Measurements from ENCODE around the gene EIF4G3.
"Not testable (repeated sequence)": the region's sequence is repeated elsewhere in the genome, so short reads cannot be mapped to it uniquely, and the experiment has no call there.

Gene EIF4G3

DNA sequence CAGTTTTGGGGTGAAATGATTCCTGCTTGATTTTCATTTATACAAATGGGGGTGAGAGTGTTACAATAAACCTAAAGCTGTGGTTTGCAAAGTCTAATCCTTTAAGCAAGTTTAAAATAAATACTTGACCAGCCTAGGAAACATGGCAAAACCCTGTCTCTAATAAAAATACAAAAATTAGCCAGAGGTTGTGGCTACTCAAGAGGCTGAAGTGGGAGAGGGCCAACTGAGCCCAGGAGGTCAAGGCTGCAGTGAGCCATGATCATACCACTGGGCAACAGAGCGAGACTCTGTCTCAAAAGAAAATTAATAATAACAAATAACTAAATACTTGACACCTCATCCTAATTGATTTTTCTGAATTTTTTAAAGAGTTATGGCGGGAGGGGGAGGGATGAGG is 110.8 kb downstream of the EIF4G3 start:
- DNase-seq (ENCODE audit: low spot score) = no peak

DNA sequence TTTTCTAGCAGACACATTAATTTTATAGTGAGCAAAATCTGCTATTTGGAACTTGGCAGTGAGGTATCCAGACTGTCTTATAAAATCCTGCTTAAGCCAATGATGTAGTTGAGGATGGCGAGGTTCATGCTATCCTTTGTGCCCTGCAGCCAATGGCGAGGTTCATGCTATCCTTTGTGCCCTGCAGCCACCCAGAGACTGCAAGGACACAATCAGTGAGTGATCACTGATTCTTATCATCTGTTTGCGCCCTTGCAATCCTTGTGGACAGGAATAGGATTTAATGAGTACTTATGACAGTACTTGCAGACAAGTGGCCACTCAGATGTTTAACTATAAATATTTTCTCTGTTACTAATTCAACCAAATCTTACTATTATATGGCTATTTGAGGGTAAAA is 112.6 kb downstream of the EIF4G3 start:
- DNase-seq (ENCODE audit: low spot score) = no peak

DNA sequence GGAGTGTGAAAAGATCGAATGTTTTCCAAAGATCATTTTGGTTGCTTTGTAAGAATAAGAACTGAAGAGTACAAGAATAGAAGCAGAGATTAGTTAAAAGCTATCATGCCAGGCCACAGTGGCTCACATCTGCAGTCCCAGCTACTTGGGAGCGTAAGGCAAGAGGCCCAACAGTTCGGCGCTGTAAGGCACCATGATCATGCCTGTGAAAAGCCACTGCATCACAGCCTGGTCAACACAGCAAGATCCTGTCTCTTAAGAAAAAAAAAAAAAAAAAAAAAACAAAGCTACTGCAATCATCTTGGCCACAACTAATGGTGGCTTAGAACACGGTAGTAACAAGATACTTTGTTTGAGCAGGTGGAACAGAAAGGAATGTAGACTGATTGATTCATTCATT is 116.2 kb downstream of the EIF4G3 start:
- DNase-seq (ENCODE audit: low spot score) = no peak

DNA sequence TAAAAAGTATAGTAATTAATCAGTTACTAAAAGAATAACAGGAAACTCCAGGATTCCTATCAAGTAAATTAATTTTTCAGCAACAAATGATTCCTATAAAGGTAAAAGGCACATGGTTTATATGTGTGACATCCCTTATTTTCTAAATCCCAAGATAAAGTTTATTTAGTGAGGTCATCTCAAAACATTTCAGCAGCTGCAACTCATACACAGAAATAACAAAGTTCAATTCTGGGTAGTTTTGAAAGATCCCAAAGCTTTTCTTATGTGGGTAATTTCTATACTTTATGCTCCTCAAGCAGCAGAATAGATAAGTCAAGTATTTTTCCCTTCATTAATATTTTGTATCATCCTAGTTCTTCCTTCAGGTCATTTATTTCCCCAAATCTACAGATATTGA is 117.7 kb downstream of the EIF4G3 start:
- DNase-seq (ENCODE audit: low spot score) = no peak

DNA sequence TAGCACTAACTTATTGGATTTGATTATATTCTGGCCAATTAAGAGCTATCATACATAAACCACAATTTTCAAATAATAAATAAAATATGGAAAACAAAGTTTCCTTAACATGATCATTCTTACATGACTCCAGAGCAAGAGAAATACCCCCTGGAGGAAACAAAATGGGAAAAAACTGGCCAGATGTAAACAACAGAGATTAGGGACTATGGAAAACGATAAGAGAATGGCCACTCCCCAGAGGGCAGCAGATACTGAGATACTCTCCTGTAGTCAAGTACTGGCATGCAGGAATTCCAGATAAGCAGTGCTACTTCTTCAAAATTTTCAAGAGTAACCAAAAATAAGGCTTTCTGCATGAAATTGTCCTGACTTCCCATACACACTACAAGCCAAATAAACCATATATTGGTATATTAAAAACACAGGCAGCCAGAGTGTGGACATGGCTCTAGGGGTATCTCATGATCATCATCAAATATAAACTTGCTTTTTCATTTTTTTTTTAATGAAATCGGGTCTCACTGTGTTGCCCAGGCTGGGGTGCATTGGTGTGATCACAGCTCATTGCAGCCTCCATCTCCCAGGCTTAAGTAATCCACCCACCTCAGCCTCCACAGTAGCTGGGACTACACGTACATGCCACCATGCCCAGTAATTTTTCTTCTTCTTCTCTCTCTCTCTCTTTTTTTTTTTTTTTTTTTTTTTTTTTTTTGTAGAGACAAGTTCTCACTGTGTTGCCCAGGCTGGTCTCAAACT is 118.5 kb downstream of the EIF4G3 start:
- no peak for DNase-seq (ENCODE audit: low spot score)

DNA sequence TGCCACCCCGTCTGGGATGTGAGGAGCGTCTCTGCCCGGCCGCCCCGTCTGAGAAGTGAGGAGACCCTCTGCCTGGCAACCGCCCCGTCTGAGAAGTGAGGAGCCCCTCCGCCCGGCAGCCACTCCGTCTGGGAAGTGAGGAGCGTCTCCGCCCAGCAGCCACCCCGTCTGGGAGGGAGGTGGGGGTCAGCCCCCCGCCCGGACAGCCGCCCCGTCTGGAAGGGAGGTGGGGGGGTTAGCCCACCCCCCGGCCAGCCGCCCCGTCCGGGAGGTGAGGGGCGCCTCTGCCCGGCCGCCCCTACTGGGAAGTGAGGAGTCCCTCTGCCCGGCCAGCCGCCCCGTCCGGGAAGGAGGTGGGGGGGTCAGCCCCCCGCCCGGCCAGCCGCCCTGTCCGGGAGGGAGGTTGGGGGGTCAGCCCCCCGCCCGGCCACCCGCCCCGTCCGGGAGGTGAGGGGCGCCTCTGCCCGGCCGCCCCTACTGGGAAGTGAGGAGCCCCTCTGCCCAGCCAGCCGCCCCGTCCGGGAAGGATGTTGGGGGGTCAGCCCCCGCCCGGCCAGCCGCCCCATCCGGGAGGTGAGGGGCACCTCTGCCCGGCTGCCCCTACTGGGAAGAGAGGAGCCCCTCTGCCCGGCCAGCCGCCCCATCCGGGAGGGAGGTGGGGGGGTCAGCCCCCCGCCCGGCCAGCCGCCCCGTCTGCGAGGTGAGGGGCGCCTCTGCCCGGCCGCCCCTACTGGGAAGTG is 123.3 kb downstream of the EIF4G3 start:
- DNase-seq (ENCODE audit: low spot score) = not testable (repeated sequence)

DNA sequence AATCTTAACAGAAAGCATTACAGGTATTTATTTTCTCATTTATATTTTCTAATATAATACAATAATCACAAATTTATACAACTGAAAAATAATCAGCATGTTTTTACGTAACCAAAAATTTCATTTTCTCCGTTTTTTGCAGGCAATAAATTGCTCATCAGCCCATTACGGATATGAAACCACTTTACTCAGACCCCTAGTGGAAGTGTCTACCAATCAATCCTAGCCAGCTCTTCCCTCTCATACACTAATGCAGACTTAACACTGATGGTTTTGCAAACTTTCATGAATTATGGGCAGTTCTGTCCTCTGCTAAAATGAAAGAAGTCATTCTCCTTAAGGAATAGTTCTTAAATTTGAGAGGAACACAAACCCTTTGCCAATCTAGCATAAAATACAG is 124.7 kb downstream of the EIF4G3 start:
- no peak for DNase-seq (ENCODE audit: low spot score)

DNA sequence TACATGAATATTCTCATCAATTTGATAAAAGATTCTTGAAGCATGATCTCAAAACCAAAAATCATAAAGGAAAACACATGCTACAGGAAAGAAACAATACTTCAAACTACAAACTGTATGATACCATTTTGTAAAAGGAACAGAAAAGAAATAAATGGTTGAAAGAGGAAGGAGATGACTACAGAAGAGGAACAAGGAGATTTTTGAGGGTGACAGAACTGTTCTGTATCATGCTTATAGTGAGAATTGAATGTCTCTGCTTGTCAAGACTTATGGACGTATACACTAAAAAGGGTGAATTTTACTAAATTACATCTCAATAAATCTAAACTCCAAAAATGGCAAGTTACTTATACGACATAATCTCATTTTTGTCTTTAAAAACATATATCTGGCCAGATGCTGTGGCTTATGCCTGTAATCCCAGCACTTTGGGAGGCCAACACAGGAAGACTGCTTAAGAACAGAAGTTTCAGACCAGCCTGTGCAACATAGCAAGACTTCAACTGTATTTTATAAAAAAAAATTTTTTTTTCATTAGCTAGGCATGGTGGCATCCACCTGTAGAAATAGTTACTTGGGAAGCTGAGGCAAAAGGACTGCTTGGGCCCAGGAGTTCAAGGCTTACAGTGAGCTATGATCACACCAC is 125.4 kb downstream of the EIF4G3 start:
- DNase-seq (ENCODE audit: low spot score) = no peak

DNA sequence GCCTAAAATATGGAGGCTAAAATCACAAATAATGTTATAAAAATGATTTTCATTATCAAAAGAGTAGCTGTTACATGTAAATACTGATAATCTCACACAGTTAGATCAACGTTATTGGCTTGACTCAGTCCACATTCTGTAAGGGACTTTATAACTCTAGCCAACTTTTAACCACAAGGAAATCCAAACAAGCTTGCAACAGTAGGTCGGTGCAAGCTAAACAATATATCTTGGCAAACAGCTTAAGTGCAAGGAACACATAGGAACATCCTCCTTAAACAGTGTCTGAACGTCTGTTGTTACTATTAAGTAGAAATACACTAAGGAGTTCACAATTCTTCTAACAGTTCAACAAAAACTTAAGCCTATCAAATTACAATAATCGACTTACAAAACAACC is 126.7 kb downstream of the EIF4G3 start:
- no peak for DNase-seq (ENCODE audit: low spot score)

DNA sequence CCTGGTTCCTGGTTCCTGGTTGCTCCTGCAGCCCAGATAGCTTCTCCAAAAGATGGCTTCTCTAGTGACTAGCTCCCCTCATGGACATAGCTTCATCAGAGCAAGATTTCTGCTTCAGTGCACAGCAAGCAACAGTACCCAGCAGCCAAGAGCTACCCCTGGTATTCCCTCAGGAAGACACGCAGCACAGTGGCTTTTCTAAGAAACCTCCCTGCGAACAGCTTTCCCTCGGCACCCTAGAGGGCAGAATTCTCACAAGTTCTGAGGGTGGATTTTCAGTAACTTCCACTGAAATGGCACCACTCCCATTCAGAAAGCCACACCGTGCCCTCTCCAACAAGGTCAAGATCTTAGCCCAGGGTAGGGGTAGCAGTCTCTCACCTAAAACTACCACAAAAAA is 128.2 kb downstream of the EIF4G3 start:
- no peak for DNase-seq (ENCODE audit: low spot score)

DNA sequence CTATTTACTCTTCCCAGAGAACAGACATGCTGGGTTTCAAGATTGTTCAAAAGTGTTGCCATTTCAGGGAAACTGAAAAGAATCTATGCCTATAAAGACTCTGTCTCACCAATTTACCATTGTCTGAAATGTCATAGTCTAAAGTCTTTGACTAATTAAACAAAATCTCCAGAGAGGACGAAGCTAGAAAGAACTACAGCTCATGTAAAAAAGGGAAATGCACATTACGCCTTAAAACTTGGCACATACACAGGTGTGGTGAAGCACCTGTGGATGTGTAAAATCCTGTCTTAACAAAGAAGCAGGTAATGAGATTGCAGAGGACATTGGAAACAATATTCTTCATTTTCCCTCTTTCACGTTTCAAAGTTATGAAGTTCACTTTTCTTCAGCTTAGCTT is 130.6 kb downstream of the EIF4G3 start:
- DNase-seq (ENCODE audit: low spot score) = no peak

DNA sequence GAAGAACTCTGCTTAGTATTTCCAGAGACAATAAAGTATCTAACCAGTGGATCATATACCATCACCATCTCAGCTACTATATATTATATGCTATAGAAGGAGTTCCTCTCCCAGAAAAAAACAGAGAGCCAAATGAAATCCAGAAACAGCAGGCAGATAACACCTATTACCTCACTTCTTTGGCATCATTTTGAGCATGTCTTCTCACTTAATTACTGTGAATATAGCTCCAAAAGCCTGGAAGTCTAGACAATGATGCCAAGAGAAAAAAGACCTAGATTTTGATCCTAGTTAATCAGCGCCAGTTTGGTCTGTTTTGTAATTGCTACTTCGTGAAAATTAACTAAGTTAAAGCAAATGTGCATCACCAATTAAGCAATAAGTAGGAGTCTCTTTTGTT is 131.3 kb downstream of the EIF4G3 start:
- DNase-seq (ENCODE audit: low spot score) = peak; percentile 19

DNA sequence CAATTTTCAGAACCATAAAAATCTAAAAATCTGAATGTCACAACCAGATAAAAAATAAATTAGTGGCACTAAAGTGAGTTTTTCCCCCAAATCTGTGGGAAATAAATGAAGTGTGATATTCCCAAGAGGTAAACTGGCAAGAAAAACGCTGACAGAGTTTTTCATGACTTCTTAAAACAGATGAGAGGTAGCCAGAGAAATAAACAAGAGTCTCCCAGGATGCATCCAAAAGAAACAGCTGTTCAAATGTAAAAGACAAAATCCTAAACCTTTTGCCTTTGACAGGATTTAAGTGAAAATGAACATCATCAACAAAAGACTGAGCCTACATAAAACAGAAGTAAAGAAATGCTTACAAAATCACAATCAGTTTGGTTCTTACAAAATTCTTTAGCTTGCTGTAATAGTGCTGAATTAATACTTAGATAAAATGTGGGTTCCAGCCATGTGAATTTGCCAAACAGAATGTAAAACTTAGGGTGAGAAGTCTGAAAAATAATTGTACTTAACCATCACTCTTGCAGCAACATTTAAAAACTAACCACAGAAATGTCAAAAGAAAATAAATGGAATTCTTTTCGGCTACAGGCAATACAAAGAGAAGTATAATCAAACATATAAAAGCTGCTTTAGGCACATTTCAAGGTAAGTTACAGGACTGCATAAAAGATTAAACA is 133.6 kb downstream of the EIF4G3 start:
- peak; percentile 47 for DNase-seq (ENCODE audit: low spot score)

DNA sequence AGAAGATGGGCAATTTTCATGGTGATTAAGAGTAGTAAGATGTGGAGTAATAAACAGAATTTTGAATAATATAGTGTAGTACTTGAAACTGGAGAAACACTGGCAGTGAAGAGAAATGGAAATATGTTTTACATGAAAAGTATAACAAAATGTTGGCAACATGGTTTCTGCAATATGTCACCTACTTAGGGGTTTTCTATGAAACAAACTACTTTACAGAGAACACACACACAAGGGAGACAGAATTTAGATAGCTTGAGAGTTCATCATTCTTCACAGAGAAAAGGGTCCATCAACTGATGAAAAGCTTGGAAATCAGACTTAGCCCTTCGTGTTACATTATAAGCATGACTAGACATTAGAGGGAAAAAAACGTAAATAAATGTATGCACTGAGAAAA is 135.2 kb downstream of the EIF4G3 start:
- no peak for DNase-seq (ENCODE audit: low spot score)

DNA sequence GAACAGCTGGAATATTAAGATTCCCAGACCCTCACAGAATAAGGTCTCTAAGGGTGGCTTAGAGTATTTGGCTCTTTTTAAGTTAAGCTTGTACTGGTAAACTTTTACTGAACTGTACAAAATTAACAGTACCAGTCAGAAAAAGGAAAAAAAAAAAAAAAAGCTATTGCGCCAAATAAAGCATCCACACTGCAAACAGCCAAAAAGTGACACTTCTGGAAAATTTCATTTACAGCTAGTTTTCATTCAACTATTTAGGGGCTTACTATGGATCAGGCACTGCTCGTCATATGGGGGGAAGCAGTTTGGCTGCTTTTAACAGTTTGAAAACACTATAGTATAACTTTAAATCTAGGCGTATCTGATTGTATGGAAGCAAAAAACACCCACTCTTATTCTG is 139.6 kb downstream of the EIF4G3 start:
- DNase-seq (ENCODE audit: low spot score) = no peak

DNA sequence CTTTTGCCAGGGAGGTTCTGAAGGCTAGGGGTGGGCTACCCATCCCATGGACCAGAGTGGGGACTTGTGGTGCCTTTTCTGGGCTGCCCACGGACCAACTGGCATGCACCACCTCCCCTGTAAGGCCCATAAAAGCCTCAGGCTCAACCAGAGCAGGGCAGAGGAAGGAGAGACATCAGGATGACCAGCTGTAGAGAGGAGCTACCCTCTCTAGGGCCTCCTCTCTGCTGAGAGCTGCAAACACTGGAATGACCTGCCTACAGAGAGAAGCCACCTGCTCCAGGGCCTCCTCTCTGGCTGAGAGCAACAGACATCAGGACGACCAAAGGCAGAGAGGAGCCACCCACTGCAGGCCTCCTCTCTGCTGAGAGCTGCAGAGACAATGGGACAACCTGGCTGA is 140.9 kb downstream of the EIF4G3 start:
- DNase-seq (ENCODE audit: low spot score) = no peak

DNA sequence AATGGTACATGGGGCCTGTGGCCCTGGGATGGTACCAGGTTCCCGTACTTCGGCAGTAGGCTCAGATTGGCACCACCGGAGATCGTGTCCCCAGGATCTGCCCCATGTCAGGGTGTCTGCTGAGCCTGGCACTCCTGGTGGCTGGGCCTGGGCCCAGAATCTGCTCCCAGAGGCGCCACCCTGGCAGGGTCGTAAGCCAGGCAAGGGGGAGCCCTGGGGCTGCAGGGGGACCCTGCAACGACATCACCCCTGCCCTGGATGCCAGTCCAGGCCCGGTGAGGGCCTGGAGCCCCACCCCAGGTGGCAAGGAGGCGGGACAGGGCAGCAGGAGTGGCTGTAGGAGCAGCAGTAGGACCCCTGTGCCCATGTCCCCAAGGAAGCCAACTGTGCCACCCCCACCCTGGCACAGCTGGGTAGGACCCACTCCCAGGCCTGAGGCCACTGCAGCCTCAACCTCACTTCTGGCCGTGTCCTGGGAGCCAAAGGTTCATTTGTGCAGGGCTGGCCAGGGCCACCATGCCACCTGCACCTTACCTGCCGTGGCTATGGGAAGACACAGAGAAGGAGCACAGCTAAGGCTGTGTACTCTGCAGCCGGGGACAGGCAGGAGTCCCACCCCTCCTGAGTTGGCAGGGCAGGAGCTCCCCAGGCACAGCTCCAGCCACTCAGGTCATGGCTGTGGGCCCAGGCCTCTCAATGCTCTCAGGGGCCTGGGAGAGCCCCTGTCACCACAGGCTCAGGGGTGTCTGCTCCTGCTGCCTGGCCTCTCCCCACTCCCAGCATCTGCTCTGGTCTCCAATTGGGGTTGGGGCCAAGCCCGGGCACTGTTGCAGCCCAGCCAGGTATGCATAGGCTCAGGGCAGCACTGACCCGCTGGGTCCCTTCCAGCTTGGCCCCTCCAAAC is 141.7 kb downstream of the EIF4G3 start:
- DNase-seq (ENCODE audit: low spot score) = no peak

DNA sequence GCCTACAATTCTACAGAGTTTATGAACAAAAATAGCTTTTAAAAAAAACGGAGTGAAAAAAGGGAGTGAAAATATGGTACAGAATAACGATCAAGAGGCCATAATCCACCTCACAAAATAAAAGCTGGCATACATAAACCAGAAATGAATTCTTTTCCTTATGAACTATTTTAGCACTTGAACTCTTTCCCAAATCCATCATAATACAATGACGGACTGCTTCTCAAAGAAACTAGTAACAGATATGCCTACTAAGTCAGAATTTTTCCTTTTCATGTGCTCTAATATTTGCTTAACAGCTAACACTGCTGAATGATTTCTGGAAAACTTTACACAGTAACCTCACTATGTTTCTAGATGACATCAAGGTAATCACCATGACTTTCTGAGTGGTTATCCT is 144.0 kb downstream of the EIF4G3 start:
- no peak for DNase-seq (ENCODE audit: low spot score)

DNA sequence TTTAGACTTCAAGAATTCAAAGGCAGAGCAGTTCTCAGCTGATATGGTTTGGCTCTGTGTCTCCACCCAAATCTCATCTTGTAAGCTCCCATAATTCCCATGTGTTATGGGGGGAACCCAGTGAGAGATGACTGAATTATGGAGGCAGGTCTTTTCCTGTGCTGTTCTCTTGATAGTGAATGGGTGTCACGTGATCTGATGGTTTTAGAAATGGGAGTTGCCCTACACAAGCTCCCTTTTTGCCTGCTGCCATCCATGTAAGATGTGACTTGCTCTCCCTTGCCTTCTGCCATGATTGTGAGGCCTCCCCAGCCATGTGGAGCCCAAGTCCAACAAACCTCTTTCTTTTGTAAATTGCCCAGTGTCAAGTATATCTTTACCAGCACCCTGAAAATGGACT is 146.5 kb downstream of the EIF4G3 start:
- DNase-seq (ENCODE audit: low spot score) = no peak

DNA sequence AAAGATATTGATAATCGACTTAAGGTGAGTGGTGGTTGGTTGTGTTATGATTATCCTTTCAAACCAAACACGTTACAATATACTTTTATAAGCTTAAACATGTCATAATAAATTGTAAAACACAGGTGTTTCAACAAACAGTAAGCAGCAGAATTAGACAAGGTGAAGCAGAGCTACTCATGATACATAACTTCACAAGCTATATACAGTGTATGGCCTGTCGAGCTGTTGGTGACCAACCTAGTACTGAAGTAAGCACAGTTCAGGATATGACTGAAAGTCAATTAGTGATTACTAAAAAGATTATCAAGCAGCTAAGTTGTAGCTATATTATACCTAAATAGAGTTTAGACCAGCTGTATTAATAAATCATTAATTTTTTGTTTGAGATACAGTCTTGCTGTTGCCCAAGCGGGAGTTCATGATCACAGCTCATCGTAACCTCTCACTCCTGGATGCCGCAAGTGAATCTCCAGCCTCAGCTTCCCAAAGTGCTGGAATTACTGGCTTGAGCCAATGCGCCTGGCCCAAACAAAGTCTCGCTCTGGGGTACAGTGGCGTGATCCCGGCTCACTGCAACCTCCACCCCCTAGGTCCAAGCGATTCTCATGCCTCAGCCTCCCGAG is 148.1 kb downstream of the EIF4G3 start:
- no peak for DNase-seq (ENCODE audit: low spot score)

DNA sequence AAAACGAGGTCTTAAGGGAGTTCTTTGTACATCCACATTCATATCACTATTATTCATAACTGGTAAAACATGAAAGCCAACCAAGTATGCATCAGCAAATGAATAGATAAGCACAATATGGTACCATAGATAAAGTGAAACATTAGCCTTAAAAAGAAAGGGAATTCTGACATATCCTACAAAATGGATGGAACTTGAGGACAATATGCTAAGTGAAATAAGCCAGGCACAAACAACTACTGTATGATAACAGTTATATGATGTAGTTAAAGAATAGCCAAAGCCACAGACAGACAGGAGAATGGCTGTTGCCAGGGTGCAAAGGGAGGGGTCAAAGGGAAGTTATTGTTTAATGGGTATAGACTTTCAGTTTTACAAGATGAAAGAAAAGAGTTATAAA is 148.9 kb downstream of the EIF4G3 start:
- DNase-seq (ENCODE audit: low spot score) = no peak
